GM12878 (cell line): ENCODE measurements around the gene KIN. TPM values are rescaled to one million over a fixed set of nuclear protein-coding genes. Genes with fewer than 3 reads are reported as not detected.

ENCODE experiments used
- BCL11A ChIP-seq: IDR thresholded peaks from 2 replicates; pipeline ENCODE4 v1.6.1; 2011; ENCODE audit warnings: low read depth, low read length
- EP300 ChIP-seq, 2 experiments: fragments of 150-350 bp in 1 of 2; IDR thresholded peaks; 2 replicates each; pipeline ENCODE4 v1.6.1; 2011 to 2012; ENCODE audit warnings: low read depth in 2 of 2, low read length in 2 of 2, borderline replicate concordance in 1 of 2, improper control_type of control experiment in 1 of 2, inconsistent platforms in 1 of 2; ENCODE audit not compliant: control insufficient read depth in 1 of 2
- HCFC1 ChIP-seq: fragments of 150-350 bp; IDR thresholded peaks from 2 replicates; pipeline ENCODE4 v1.6.1; 2014; ENCODE audit warnings: low read length
- IKZF2 ChIP-seq, 2 experiments: fragments of 450-650 bp; IDR thresholded peaks; 2 replicates each; pipeline ENCODE4 v1.6.1; 2017; ENCODE audit warnings: mild to moderate bottlenecking in 2 of 2, moderate library complexity in 2 of 2
- MEF2B ChIP-seq: fragments of 450-650 bp; IDR thresholded peaks from 2 replicates; pipeline ENCODE4 v1.6.1; 2018; ENCODE audit warnings: mild to moderate bottlenecking, moderate library complexity; ENCODE audit not compliant: partially characterized antibody, poor library complexity, severe bottlenecking
- polyA plus RNA-seq, 11 experiments: library from polyadenylated mRNA; depleted of rRNA in 4 of 11; unstranded in 6 of 11; stranded (reverse) in 5 of 11; fragments of >200 nt; fragmentation: Nextera tagmentation in 4 of 11; fragmentation: Illumina TruSeq in 1 of 11; extraction: Ambion mirVana in 4 of 11; extraction: Trizol in 1 of 11; gene quantifications; 1 replicate in 1 of 11; 2 replicates in 10 of 11; pipeline versions ENCODE4 v1.2.1 to v1.2.3, GENCODE V29; 2011 to 2016; ENCODE audit warnings: inconsistent platforms in 2 of 11, missing spikeins in 2 of 11, low read depth in 1 of 11
- total RNA-seq, 4 experiments: library from RNA; depleted of rRNA in 3 of 4; stranded (reverse); fragments of >200 nt in 3 of 4; fragmentation: Illumina TruSeq in 1 of 4; extraction: Trizol in 1 of 4; gene quantifications; 2 replicates each; pipeline versions ENCODE4 v1.2.1 to v1.2.3, GENCODE V29; 2013 to 2021
- TF ChIP-seq, protein P1 (sequence below): fragments of 450-650 bp; formaldehyde crosslinking; IDR thresholded peaks from 2 replicates; pipeline ENCODE4 v1.4.0; 2020; ENCODE audit warnings: mild to moderate bottlenecking, moderate library complexity
- TF ChIP-seq, protein P2 (sequence below): IDR thresholded peaks from 2 replicates; pipeline ENCODE4 v1.6.1; 2012; ENCODE audit warnings: low read depth, low read length, improper control_type of control experiment
- TF ChIP-seq, protein P3 (sequence below): IDR thresholded peaks from 2 replicates; pipeline ENCODE4 v1.6.1; 2012; ENCODE audit warnings: improper control_type of control experiment, low read depth, low read length; ENCODE audit not compliant: insufficient replicate concordance

Gene KIN
- total and polyA plus RNA-seq, 10 of the 15 experiments (the other 5 are each of a cell fraction or from before 2014, with no cell fraction given): 6.8 to 33.2 (median 11.3) TPM

DNA sequence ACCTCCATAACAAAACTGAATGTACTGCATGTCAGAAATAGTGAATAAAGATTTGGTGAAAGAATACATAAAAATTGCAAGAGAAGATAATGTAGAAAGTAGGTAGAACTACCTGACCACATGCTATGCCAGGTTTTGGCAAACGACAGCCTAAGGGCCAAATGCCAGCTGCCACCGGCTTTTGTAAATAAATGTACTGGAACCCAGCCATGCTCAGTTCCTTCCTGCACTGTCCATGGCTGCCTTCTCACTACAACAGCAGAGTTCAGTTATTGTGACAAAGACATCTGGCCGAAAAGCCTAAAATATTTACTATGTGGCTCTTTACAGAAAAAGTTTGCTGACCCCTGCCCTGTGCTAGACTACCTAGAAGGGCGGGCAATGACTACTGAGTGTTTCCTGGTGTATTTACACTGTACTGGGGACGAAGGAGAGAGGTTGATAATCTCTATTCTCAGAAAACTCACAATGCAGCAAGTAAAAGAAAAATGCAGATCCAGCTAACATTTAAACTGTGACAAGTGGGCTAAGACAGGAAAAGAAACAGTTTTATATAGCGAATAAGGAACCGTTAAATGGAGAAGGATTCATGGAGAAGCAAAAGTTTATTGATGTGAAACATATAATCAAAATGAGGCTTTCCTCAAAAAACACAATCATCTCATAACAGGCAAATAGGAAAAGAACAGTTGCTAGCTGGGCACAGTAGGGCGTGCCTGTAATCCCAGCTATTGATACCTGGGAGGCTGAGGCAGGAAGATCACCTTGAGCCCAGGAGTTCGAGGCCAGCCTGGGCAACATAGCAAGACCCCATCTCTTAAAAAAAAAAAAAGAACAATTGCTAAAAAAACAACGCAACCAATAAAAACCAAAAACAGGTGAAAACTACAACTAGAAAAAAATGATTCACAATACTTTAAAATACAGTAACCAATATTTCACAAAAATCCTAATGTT lies 13.7 kb downstream of the KIN start (continued):
- TF ChIP-seq, protein P1, sequence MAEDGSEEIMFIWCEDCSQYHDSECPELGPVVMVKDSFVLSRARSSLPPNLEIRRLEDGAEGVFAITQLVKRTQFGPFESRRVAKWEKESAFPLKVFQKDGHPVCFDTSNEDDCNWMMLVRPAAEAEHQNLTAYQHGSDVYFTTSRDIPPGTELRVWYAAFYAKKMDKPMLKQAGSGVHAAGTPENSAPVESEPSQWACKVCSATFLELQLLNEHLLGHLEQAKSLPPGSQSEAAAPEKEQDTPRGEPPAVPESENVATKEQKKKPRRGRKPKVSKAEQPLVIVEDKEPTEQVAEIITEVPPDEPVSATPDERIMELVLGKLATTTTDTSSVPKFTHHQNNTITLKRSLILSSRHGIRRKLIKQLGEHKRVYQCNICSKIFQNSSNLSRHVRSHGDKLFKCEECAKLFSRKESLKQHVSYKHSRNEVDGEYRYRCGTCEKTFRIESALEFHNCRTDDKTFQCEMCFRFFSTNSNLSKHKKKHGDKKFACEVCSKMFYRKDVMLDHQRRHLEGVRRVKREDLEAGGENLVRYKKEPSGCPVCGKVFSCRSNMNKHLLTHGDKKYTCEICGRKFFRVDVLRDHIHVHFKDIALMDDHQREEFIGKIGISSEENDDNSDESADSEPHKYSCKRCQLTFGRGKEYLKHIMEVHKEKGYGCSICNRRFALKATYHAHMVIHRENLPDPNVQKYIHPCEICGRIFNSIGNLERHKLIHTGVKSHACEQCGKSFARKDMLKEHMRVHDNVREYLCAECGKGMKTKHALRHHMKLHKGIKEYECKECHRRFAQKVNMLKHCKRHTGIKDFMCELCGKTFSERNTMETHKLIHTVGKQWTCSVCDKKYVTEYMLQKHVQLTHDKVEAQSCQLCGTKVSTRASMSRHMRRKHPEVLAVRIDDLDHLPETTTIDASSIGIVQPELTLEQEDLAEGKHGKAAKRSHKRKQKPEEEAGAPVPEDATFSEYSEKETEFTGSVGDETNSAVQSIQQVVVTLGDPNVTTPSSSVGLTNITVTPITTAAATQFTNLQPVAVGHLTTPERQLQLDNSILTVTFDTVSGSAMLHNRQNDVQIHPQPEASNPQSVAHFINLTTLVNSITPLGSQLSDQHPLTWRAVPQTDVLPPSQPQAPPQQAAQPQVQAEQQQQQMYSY: no peak
- TF ChIP-seq BCL11A: no peak
- TF ChIP-seq, protein P2, sequence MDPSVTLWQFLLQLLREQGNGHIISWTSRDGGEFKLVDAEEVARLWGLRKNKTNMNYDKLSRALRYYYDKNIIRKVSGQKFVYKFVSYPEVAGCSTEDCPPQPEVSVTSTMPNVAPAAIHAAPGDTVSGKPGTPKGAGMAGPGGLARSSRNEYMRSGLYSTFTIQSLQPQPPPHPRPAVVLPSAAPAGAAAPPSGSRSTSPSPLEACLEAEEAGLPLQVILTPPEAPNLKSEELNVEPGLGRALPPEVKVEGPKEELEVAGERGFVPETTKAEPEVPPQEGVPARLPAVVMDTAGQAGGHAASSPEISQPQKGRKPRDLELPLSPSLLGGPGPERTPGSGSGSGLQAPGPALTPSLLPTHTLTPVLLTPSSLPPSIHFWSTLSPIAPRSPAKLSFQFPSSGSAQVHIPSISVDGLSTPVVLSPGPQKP: no peak
- TF ChIP-seq, protein P3, sequence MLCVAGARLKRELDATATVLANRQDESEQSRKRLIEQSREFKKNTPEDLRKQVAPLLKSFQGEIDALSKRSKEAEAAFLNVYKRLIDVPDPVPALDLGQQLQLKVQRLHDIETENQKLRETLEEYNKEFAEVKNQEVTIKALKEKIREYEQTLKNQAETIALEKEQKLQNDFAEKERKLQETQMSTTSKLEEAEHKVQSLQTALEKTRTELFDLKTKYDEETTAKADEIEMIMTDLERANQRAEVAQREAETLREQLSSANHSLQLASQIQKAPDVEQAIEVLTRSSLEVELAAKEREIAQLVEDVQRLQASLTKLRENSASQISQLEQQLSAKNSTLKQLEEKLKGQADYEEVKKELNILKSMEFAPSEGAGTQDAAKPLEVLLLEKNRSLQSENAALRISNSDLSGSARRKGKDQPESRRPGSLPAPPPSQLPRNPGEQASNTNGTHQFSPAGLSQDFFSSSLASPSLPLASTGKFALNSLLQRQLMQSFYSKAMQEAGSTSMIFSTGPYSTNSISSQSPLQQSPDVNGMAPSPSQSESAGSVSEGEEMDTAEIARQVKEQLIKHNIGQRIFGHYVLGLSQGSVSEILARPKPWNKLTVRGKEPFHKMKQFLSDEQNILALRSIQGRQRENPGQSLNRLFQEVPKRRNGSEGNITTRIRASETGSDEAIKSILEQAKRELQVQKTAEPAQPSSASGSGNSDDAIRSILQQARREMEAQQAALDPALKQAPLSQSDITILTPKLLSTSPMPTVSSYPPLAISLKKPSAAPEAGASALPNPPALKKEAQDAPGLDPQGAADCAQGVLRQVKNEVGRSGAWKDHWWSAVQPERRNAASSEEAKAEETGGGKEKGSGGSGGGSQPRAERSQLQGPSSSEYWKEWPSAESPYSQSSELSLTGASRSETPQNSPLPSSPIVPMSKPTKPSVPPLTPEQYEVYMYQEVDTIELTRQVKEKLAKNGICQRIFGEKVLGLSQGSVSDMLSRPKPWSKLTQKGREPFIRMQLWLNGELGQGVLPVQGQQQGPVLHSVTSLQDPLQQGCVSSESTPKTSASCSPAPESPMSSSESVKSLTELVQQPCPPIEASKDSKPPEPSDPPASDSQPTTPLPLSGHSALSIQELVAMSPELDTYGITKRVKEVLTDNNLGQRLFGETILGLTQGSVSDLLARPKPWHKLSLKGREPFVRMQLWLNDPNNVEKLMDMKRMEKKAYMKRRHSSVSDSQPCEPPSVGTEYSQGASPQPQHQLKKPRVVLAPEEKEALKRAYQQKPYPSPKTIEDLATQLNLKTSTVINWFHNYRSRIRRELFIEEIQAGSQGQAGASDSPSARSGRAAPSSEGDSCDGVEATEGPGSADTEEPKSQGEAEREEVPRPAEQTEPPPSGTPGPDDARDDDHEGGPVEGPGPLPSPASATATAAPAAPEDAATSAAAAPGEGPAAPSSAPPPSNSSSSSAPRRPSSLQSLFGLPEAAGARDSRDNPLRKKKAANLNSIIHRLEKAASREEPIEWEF: no peak
- TF ChIP-seq EP300 (IDR thresholded peaks at IDR 0.05; ENCODE audit: borderline replicate concordance in 1 of 2, control insufficient read depth in 1 of 2, low read depth in 2 of 2, low read length in 2 of 2): no peak
- no peak for TF ChIP-seq MEF2B
- no peak for TF ChIP-seq HCFC1
- TF ChIP-seq IKZF2 (IDR thresholded peaks at IDR 0.05): no peak
- TF ChIP-seq, all 136 proteins: peak for 0
